ENCODE measurements around the gene RASD2.

RASD2 gene

DNA sequence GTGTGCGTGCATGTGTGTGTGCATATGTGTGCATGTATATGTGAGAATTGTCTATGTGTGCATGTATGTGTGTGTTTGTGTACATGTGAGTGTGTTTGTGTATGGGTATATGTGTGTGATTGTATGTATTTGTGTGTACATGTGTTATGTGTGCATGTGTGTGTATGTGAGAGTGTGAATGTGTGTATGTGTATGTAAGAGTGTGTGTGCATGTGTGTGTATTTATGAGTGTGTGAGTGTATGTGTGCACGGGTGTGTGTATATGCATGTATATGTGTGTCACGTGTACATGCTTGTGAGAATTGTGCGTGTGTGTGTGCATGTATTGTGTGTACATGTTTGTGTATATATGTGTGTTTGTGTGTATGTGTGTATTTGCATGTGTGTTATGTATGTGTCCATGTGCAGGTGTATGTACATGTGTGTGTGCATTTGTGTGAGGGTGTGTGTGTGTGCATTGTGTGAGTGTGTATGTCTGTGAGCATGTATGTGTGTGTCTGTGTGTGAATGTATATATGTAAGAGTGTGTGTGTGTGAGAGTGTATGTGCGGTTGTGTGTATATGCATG, 60.5 kb downstream of the RASD2 start:
- TF ChIP-seq EZH2 (IDR thresholded peaks at IDR 0.05) (no peak), POLR2AphosphoS5 (IDR thresholded peaks at IDR 0.05; ENCODE audit: borderline replicate concordance, low read depth, low read length) (no peak), FOXP2 (optimal IDR thresholded peaks at IDR 0.05; ENCODE audit: control extremely low read depth, extremely low read length, insufficient read depth) (no peak)
- DNase-seq (ENCODE audit: low read depth, low spot score), result no peak
- Histone ChIP-seq H3K4me3 (no peak overlapping the region), H3K27ac (no peak overlapping the region), H3K9me3 (ENCODE audit: low read depth, low read length) (no peaks in the 10 kb centered on the region), H3K9ac (ENCODE audit: insufficient read length) (no peak overlapping the region), H3K36me3 (ENCODE audit: insufficient read depth, low read length) (no peaks in the 10 kb centered on the region)

DNA sequence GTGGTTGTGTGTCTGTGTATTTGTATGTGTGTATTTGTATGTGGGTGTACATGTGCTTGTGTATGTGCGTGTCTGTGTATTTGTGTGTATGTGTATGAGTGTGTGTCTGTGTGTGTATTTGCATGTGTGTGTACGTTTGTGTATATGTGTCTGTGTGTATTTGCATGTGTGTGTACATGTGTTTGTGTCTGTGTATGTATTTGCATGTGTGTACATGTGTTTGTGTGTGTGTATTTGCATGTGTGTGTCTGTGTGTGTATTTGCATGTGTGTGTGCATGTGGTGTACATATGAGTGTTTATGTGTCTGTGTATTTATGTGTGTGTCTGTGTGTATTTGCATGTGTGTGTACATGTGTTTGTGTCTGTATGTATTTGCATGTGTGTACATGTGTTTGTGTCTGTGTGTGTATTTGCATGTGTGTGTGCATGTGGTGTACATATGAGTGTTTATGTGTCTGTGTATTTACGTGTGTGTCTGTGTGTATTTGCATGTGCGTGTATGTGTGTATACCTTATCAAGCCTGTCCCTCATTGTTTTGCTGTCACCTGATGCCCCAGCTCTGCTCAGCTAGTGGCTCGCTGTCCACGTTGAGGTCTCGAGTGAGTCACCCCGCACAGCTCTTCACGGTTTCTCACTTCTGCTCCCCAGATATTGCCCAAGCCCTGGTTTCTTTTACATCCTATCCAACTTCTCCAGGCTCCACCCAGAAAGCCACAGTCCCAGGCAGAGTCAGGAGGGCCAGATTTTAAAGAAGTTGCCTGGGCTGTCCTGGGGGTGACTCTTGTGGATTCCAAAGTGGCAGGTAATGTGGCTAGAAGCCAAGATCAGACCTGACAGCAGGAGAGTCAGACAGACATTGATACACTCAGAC, 61.3 kb downstream of the RASD2 start:
- Histone ChIP-seq H3K9me3 (ENCODE audit: low read depth, low read length) (no peaks in the 10 kb centered on the region), H3K27ac (no peak overlapping the region), H3K4me3 (no peak overlapping the region), H3K36me3 (ENCODE audit: insufficient read depth, low read length) (no peaks in the 10 kb centered on the region), H3K9ac (ENCODE audit: insufficient read length) (no peak overlapping the region)
- TF ChIP-seq EZH2 (IDR thresholded peaks at IDR 0.05), result no peak
- TF ChIP-seq POLR2AphosphoS5 (IDR thresholded peaks at IDR 0.05; ENCODE audit: borderline replicate concordance, low read depth, low read length), result no peak
- TF ChIP-seq FOXP2 (optimal IDR thresholded peaks at IDR 0.05; ENCODE audit: control extremely low read depth, extremely low read length, insufficient read depth), result no peak
- DNase-seq (ENCODE audit: low read depth, low spot score), result no peak

Data from SK-N-MC (cell line).